GM18858 (cell line): ENCODE results near the gene TNRC6C.
"Not testable (repeated sequence)": the region's sequence is repeated elsewhere in the genome, so short reads cannot be mapped to it uniquely, and the experiment has no call there.

Experiments used
- ATAC-seq: cut with Tn5 transposase; IDR thresholded peaks from one replicate; pipeline ENCODE4 v1.9.1; 2021; ENCODE audit not compliant: unreplicated experiment

Gene TNRC6C

GRCh38 chr17:78075545-78075944 lies 117.0 kb downstream of the TNRC6C start:
- ATAC-seq = no peak

GRCh38 chr17:78079253-78079652 lies 120.8 kb downstream of the TNRC6C start:
- ATAC-seq = no peak

DNA sequence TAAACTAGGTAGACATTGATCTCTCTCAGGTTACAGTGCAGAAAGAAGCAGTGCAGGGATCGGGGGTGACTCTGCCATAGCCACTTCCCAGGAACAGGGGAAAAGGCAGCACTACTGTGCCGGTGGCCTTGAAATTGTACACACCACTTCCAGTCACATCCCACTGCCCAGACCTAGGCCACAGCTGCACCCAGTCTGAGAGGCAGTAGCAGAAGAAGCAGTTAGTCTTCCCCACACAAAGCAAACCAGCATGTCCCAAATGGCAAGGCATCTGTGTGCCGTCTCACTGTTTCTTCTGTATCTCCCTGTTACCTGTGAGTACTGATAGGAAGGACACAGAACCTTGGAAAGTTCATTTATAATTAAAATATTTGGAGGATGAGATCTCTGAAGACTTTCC lies 123.0 kb downstream of the TNRC6C start:
- no peak for ATAC-seq

DNA sequence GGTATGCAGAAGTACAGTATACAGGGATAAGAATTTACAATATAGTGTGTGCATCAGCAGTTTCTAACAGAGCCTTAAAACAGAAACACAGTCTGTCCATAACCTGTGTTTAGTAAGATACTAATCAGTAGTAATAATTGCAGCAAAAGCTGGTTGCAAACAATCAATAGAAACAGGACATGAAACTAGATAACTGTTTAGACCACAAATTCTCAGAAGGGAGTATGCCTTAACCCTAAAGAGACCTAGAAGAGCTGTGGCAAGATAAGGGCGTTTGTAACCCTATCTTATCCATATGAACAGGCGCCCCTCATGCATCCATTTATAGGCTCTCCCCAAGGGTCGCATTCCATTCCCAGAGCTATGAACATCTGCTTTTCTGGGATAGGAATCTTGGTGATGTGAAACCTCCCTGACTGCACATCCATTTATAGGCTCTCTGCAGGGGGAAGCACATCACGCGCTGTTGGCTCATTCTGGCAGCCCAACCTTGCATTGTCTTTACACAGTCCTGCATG lies 123.9 kb downstream of the TNRC6C start:
- not testable (repeated sequence) for ATAC-seq

GRCh38 chr17:78082988-78083387 lies 124.5 kb downstream of the TNRC6C start:
- ATAC-seq = no peak

DNA sequence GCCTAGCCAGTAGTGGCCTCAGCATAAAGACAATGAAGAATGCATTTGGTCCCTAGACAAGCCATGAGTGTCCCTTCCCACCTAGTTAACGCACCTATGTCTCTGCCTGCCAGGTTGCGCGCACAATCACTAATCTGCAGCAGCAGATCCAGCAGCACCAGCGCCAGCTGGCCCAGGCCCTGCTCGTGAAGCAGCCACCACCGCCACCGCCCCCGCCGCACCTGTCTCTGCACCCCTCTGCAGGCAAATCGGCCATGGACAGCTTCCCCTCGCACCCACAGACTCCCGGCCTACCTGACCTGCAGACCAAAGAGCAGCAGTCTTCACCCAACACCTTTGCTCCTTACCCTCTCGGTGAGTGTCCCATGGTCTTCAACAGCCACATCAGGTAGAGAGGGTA lies 128.2 kb downstream of the TNRC6C start:
- no peak for ATAC-seq

DNA sequence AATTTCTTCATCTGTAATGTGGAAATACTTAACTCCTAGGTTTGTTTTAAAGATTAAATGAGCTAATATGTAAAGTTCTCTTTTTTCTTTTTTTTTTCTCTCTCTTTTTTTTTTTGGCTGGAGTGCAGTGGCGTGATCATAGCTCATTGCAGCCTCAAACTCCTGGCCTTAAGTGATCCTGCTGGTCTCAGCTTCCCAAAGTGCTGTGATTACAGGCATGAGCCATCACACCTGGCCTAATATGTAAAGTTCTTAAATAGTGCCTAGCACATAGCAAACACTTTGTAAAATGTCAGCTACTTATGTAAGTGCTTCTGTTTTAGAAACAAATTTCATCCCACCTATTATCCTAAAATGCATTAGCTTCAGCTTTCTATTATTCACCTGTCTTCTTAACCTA lies 130.0 kb downstream of the TNRC6C start:
- no peak for ATAC-seq

- no peak for ATAC-seq
Observed at GRCh38 chr17:78089576-78090281, 131.2 kb downstream of the TNRC6C start.

GRCh38 chr17:78092794-78093324 lies 134.4 kb downstream of the TNRC6C start:
- no peak for ATAC-seq

DNA sequence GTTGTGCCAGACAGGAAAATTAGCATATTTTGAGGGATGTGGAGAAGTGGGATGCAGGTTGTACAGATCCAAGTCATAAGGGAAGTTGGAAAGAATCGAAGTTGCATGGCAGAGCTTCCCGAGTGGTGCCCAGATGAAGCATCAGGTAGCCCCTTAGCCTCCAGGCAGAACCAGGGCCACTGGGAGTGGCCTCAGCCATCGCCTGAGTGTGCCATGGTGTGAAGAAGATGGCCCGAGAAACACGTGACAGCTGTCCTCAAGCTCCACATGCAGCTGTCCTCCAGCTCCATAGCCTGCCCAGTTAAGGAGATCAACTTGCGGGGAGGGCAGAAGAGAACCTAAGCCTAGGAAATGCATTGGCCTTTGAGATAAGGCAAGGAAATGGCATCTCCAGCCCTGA lies 136.5 kb downstream of the TNRC6C start:
- ATAC-seq = no peak

- no peak for ATAC-seq
Observed at GRCh38 chr17:78096093-78096492, 137.6 kb downstream of the TNRC6C start.

DNA sequence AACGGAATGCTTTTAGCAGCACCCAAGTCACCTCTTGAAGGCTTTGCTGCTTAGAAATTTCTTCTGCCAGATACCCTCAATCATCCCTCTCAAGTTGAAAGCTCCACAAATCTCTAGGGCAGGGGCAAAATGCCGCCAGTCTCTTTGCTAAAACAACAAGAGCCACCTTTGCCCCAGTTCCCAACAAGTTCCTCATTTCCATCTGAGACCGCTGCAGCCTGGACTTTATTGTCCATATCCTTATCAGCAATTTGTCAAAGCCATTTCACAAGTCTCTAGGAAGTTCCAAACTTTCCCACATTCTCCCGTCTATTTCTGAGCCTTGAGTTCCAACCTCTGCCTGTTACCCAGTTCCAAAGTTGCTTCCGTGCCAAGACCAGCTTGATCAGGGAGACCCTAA lies 142.6 kb downstream of the TNRC6C start:
- no peak for ATAC-seq

DNA sequence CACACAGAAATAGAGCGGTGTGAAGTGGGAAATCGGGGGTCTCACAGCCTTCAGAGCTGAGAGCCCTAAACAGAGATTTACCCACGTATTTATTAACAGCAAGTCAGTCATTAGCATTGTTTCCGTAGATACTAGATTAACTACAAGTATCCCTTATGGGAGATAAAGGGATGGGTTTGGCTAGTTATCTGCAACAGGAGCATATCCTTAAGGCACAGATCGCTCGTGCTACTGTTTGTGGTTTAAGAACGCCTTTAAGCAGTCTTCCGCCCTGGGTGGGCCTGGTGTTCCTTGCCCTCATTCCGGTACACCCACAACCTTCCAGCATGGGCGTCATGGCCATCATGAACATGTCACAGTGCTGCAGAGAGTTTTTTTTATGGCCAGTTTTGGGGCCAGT lies 143.0 kb downstream of the TNRC6C start:
- ATAC-seq = no peak

- ATAC-seq = no peak
Observed at GRCh38 chr17:78103311-78103710, 144.8 kb downstream of the TNRC6C start.

DNA sequence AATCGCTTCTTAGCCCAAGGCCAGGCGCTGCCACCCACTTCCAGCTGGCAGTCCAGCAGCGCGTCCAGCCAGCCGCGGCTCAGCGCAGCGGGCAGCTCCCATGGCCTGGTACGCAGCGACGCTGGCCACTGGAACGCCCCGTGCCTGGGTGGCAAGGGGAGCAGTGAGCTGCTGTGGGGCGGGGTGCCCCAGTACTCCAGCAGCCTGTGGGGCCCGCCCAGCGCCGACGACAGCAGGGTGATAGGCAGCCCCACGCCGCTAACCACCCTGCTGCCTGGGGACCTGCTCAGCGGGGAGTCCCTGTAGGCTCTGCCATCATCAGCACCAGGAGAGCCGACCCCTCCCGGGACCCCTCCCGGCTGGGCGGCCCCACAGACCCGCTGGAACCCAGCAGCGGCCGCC lies 146.0 kb downstream of the TNRC6C start:
- no peak for ATAC-seq

GRCh38 chr17:78105101-78105500 lies 146.6 kb downstream of the TNRC6C start:
- no peak for ATAC-seq

DNA sequence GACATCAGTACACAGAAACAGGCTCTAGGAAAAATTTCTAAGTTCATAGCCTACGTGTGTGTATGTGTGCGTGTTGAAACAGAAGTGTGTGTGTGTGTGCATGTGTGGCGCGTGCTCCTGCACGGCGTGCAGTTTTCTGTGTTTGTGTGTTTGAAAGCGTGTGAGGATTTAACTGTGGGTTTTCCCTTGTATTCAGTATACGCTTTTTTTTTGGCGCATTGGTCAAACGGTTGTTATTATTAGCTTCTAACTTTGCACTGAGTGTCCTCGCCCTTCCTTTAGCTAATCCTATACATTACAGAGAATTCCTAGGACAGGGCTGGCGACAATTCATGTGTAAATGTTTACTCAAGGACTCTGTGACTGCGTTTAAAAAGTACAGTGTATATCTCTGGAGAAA lies 147.0 kb downstream of the TNRC6C start:
- no peak for ATAC-seq

DNA sequence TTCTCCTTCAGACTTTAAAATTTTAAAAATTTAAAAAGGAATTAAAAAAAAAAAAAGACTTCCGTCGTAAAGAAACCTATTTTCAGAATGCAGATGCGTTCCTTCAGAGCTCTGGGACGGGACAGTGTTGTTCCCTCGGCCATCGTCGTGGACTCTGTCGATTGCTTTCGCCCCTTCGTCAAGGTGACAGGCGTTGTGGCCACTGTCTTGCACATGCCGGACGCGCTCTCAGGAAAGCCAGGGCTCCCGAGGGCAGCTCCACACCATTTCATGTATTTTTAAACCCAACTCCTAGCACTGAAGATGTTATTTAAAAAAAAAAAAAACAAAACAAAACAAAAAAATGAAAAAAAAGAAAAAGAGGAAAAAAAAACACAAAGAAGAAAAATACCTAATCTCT lies 147.7 kb downstream of the TNRC6C start:
- no peak for ATAC-seq

DNA sequence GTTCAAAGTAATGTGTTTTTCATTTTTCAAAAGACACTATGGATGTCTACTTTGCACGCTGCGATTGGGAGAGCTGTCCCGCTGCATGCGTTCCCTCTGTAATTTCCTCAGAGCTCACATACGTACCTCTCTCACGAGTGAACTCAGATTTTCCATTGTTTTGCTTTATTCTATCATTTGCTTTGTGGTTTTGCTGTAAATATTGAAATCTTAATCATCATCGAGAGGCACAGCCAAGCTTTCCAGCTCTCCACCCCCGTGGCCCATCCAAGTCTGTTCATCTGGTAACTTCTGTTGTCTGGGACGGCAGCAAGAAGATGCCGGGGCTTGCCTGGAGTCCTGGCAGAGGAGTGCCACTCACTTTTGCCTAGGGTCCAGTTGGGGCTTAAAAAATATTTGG lies 149.0 kb downstream of the TNRC6C start:
- ATAC-seq = no peak

GRCh38 chr17:78107976-78108725 lies 149.6 kb downstream of the TNRC6C start:
- ATAC-seq = no peak

GRCh38 chr17:78108726-78109488 lies 150.4 kb downstream of the TNRC6C start:
- ATAC-seq = no peak

- ATAC-seq = no peak
Observed at GRCh38 chr17:78109489-78109761, 150.9 kb downstream of the TNRC6C start.
